Measurements from ENCODE around the gene ADARB2. TPM values are rescaled to one million over a fixed set of nuclear protein-coding genes. Genes with fewer than 3 reads are reported as not detected.

Gene ADARB2
- total RNA-seq, 1 experiment from 2014 or later, result not detected

DNA sequence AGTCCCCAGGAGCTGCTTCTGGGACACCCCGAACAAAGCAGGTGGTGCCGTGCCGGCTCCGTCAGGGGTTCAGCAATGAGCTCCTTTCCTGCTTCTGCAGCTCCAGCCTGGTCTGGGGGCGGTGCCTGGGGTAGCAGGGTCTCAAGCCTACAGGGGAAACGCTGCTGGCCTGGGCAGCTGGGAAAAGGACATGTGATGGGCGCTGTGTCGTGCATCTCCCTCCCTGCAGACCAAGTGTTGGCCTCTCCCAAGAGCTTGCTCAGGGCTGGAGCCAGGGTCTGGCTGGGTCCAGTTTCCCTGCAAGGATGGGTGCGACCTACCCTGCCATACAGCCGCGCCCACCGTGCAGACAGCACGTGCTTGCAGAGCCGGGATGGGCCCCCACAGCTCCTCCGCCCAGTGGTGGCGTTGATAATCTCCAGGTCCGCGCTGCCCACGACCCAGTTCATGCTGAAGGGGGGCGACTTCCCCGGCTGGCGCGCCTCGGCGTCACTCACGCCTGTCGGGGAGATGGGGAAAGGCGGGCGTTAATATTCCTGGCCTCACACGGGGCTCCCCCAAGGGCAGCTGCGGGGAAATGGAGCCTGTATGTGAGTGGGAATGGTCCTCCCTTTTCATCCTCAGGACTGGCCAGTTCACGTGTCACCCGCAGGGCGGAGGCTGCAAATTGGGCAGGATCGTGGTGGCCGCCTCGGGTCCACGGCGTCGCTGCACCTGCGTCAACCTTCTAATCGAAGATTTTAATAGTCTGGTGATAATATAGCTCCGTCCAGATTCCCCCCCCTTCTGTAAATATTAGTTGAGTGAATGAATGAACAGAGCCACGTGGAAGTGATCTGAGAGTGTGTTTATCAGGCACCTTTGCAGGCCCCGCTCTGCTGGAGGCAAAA, 552.5 kb downstream of the ADARB2 start:
- DNase-seq (ENCODE audit: low read depth), result no peak

DNA sequence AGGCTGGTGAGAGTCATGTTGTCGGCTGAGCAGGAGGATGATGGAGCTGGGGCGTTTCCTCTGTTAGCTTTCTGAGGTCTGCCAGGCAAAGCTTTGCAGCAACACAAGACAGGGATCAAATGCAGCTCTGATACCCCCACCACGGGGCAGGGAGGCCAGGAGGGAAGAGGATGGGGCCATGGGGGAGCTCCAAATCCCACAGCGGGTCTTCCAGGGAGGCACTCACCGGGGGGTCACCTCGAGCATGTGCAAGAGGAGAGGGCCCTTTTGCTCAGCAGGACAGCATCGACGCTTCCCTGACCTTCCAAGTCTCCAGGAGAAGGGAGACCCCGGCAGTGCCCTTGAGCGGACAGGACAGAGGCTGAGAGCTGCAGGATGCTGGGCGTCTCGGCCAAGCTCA, 553.6 kb downstream of the ADARB2 start:
- no peak for DNase-seq (ENCODE audit: low read depth)

DNA sequence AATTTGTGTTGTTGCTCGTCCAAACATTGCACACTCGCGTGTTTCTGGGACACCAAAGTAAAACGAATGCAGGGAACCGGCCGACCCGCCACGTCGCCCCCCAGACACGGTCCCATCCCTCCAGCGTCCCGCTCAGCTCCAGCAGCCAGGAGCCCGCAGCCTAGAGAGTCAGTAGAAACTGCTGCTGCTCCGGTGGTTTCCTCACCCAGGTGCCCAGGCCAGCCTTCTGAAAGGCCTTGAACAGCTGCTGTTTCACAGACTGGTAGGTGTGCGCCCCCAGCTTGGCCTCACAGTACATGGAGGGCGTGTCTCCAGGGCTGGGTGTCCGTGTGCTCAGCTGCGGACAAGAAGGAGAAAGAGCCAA, 554.3 kb downstream of the ADARB2 start:
- DNase-seq (ENCODE audit: low read depth), result no peak

DNA sequence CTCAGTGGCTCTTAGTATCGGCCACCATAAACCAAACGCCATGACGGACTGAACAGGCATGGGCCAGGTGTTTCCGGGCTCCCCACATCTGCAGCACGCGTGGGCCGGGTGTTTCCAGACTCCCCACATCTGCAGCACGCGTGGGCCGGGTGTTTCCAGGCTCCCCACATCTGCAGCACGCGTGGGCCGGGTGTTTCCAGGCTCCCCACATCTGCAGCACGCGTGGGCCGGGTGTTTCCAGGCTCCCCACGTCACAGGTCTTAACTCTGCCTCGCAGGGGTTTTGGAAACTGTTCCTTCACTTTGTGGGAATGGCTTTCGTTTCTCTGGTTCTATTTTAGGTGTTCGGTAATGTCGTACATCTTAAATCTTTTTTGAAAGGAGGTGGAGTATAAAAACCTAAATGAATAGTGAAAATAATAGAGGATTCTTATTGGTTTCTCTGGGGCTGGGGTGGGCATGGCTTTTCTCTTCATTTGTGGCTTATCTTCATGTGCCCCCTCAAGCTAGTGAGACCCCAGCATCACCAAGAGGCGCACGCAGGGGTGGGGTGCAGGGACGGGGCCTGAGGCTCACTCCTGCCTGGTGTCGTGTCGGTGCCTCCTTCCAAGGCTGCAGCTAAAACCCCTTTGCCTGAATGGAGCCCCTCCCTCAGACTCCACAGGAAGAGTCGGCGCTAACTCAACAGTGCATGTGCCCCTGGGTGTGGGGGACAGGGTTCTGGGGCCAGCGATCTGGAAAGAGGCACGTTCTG, 554.9 kb downstream of the ADARB2 start:
- no peak for DNase-seq (ENCODE audit: low read depth)

DNA sequence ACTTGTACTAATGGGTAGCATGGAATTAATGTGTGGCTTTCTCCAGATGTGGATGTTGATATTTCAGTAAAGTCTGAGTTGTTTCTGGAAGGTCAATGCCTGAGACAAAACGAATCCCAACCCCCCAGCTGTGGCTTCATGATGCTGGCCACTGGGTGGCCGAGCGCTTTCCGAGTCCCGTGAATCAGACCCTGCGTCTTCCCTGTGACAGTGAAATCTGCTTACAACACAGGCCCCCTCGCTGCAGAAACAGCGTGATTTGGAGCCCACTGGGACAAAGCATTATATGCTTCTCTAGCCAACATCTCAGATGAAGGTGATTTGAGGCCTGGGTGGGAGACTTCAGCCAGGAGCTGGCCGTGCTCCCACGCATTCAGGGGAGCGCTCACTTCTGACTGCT, 556.5 kb downstream of the ADARB2 start:
- DNase-seq (ENCODE audit: low read depth), result no peak

DNA sequence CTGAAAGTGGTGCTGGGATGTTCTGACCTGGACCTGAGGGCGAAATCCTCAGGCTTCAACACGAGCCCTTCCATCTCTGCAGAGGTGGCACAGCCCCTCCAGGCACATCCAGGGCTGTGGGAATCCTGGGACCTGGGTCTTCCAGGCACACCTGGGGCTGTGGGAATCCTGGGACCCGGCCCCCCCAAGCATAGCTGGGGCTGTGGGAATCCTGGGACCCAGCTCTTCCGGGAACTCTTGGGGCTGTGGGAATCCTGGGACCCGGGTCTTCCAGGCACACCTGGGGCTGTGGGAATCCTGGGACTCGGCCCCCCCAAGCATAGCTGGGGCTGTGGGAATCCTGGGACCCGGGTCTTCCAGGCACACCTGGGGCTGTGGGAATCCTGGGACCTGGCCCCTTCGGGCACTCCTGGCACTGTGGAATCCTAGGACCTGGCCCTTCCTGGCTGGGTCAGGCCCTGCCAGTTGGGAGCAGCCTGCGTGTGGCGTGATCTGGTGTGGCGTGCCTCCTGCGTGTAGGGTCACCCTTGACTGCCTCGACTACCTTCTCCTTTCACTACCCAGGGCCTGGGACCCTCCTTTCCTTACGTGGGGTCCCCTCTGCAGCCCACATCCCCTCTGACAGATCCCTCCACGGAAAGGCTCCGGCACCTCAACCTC, 557.1 kb downstream of the ADARB2 start:
- DNase-seq (ENCODE audit: low read depth), result no peak

DNA sequence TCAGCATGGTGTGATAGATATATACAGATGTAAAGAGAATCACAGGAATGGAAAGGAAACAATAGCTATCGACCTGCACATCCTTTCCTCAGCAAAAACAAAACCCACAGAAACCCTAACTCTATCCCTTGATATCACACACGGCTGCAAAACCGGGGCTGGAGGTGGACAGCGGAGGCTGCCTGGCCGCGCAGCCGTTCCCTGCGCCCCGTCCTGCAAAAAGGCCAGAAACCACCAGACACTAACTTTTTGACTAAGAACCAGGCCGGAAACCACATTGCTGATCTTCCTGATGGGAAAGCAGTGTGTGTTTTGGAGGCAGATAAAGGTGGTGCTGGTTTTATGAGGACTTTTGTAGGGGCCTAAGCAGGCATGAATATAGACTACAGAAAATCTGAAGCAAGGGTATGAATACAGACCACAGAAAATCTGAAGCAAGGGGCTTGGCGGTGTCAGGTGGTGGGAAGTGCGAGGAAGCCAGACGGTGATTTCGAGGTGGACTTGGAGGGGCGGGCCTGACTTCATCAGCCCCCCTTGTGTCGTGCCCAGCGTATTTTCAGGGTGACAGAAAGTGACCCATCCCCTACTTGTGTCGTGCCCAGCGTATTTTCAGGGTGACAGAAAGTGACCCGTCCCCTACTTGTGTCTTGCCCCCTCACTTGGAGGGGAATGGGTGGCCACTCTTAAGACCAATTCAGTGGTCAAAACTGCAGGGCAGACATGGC, 557.8 kb downstream of the ADARB2 start:
- no peak for DNase-seq (ENCODE audit: low read depth)

DNA sequence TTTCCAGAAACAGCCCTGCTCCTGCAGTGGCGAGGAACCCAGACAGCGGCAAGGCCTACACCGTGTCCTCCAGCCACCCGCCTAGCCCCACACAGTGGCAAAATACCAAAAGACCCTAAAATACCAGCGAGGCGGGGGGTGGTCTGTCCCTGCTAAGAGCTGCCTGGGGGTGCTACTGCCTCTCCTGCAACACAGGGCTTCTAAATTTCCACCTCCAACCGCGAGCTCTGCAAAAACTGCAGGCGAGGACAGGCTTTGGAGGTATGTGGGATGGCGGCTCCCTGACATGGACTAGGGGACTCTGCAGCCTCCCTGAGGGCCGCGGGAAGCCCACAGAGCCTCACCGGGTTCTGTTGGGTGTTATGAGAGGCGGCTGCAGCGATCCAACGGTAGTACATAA, 558.8 kb downstream of the ADARB2 start:
- no peak for DNase-seq (ENCODE audit: low read depth)

DNA sequence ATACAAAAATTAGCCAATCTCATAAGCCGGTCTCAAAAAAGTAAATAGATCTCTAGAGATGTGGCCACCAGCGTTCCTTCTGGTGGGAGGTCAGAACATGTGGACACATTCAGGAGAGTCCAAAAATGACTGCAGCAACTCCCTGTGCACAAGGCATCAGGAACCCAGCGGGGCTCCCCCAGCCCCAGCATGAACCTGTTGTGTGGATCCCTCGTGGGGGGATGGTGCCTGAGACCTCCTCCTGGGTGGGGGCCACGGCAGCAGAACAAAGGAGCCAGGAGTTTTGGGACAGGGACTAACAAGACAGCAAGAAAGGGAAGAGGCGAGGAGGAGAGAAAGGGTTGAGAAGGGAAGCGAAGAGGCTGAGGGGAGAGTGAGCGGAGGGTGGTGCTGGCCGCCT, 559.4 kb downstream of the ADARB2 start:
- no peak for DNase-seq (ENCODE audit: low read depth)

DNA sequence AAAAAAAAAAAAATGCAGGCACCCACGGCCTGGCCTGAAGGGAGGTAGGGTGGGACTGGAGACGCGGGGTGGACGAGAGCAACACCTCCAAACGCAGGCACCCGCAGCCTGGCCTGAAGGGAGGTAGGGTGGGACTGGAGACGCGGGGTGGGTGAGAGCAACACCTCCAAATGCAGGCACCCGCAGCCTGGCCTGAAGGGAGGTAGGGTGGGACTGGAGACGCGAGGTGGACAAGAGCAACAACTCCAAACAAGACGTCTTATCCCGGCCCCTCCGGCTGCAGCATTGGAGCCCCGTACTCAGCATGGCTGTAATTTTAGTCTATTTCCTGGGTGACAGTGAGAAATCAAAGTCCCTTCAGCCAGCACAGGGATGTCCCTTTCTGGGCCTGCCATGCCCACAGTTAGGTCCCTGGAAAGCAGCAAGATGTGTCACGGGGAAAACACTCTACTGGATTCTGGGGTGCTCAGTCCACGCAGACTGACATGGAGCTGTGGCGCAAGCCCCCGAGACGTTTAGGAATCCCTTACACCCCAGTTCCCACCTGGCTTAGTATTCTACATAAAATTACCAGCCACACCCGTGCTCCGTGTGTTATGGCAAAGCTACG, 561.3 kb downstream of the ADARB2 start:
- no peak for DNase-seq (ENCODE audit: low read depth)

DNA sequence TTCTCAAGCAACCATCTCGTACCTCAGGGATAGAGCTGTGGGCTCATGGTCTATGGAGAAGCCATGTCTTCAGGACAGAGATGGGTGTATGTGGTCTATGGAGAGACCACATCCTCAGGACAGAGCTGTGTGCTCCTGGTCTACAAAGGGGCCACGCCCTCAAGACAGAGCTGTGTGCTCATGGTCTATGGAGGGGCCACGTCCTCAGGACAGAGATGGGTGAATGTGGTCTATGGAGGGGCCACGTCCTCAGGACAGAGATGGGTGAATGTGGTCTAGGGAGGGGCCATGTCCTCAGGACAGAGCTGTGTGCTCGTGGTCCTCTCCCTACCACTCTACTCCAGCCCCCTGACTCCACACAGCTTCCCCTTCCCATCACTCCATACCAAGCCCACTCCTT, 563.3 kb downstream of the ADARB2 start:
- DNase-seq (ENCODE audit: low read depth), result no peak

DNA sequence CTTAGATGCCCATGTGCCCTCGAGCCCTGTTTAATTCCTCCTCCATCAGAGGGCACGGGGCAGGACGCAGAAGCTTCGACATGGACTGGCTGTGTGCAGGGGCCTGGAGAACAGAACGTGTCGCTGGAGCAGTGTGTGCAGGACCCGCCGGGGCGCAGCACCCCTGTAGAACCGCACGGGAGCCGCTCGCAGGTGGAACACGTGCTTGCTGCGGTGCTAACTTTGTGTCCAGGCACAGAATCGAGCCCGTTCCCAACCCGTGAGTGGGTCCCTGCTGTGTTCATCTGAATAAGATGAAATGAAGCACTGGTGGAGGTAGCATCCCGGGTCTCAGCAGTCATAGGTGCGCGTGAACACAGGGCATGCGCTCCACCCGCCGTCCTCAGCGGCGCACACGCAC, 564.2 kb downstream of the ADARB2 start:
- no peak for DNase-seq (ENCODE audit: low read depth)

DNA sequence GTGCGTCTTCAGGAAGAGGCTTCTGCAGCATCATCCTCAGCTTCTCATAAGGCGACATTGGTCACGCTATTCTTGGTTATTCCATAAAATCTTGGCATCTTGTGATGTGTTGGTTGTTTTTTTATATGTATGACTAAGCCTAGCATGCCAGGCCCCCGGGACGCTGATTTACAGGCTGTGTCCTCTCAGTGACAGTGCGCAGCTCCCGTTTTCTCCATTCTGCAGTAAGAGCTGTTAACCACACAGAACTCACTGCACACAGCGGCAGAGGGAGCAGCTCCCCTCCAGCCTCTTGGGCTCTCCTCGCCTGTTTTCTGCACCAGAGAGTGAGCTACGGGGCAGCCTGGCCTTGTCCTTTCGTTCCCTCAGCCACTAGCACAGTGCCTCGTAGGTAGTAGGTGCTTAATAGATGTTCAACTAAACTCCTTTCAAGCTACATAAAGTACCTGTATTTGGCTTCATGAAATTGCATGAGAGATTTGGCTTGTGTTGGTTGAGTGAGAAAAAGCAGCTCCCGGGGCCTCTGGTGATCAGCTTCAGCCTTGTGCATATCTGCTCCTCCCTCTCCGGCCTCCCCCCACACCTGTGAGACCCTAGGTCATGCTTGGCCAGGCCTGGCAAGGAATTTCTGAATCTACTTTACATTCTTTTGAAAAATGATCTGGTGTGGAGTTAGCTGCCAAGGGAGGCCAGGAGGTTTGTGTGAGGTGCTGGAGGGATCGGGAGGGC, 564.9 kb downstream of the ADARB2 start:
- DNase-seq (ENCODE audit: low read depth), result no peak

DNA sequence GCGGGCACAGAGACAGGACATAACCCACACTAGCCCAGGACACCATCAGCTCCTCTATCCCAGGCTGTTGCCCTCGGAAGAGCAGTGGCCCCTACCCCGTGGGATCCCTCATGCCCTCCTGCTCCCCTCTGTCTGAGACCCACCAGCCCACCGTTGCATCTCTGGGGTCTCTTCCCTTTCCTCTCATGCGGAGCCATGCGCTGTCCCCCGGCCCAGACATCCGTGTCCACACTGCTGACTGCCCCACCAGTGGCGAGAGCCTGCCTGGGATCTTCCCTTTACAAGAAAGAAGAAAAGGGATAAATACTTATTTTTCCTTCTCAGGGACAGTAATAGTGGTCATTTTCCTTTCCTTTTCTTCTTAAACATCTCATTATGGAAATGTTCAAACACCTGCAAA, 565.7 kb downstream of the ADARB2 start:
- no peak for DNase-seq (ENCODE audit: low read depth)

DNA sequence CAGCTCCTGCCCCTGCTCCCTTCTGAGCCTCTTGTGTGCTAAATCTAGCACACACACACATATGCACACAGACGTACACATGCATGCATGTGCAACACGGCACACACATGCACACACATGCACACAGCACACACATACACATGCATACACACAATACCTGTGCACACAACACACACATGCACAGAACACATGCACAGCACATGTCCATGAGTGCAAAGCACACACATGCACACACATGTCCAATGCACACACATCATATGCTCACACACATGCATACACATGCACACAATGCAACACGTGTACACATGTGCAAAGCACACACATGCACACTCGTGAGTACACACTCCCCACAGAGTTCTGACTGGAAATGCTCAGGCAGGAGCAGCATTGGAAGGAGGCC, 566.1 kb downstream of the ADARB2 start:
- DNase-seq (ENCODE audit: low read depth), result no peak

DNA sequence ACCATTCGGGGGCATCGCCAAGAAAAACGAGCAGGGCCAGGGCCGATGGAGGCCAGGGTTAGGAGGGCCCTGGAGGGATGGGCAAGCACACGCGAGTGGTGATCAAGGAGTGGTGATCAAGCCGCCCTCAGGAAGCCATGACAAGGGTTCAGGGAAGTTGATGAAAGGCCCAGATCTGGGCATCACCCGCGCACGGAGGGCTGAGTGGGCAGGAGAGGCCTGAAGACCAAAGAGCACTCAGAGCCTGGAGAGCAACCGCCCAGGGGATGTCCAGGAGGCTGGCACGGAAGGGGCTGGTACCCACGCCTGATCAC, 566.5 kb downstream of the ADARB2 start:
- DNase-seq (ENCODE audit: low read depth), result no peak

DNA sequence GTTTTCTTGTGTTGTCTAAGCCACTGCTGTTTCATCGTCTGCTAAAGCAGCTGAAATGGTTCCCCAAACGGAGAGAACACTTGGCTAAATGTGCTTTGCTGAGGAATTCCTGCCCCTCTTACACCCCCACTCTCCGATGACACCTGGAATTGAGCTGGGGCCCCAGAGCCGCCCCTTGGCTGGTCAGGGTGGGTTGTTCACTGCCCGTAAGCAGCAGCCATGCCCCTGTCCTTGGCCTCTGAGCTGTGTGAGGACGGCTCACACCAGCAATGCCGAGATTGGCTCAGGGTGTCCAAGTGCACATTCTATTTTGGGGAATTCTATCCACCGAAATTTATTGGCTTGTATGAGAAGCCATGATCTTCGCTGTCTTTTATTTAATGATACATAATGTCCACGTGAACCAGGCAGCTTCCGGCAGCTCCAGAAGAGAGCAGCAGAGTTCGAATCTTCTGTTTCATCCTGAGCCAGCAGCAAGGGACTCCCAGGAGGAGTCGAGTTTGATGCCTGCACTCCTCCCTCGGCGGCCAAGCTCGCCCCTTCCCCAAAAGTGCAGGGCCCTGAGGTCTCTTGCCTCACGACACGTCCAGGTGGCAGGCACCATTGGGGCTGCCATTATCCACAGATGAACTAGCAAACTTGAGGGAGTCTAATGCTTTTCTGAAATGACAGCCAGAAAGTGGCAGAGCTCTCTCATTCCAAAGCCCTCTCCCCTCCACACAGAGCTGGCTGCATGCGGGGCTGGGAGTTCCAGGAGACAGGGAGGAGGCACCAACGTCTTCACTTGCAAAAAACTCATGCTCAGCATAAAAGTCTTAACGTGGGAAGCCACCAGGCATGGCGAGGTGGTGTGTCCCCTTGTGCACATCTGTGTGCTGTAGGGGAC, 567.1 kb downstream of the ADARB2 start:
- no peak for DNase-seq (ENCODE audit: low read depth)

DNA sequence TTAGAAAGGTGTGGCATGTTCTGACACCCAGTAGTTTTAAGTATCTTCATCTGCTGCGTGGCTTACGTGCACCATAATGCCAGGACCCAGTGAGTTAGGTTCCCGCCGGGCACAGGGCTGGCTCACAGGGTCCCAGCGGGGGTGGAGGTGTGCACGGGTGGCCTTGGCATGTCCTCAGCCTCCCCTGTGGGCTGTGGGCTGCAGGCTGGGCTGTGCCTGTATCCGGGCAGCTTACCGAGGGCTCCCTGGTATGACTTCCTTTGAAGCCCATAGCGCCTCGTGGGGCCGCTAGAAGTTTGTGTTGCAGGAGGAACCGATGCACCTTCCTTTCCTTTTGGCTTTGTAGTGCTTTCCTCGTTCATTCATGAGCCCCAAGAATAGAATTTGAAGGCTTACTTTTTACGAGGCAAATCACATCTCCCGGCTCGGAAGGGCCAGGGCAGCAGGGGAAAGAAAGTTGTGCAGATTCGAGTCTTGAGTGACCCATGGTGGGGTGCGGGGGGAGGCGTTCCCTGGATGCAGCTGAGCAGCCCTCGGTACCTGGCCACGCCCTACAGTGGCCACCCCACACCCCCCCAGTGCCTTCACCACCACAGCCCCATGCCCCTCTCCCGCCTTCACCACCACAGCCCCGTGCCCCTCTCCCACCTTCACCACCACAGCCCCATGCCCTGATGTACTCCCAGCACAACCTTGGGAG, 568.0 kb downstream of the ADARB2 start:
- no peak for DNase-seq (ENCODE audit: low read depth)

DNA sequence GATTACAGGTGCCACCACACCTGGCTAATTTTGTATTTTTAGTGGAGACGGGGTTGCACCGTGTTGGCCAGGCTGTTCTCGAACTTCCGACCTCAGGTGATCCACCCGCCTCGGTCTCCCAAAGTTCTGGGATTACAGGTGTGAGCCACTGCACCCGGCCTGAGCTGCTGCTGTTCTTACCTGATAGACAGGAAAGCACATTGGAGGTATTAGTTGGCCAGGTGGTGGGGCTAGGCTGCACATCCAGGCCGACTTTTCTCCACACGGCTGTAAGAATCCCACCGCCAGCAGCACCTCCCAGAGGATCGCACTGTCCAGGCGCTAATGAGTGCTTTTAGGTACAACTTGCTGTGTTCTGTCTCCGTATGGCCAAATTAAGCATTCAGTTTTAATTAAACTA, 568.6 kb downstream of the ADARB2 start:
- DNase-seq (ENCODE audit: low read depth), result no peak
